ENCODE data around the gene METTL23. TPM values are rescaled to one million over a fixed set of nuclear protein-coding genes. Genes with fewer than 3 reads are reported as not detected.

METTL23 gene
- total and polyA plus RNA-seq, 8 donors, result 14.4 to 34.1 (median 21.8) TPM

- WGBS, 2 donors, result 92% methylated on average over 12 of the region's 12 CpGs
- H3K9me3 ChIP-seq, result no peaks in the 10 kb centered on the region
- no peak for DNase-seq
- H3K27me3 ChIP-seq, result no peaks in the 10 kb centered on the region
- TF ChIP-seq CTCF (IDR thresholded peaks at IDR 0.05), result no peak
- no peak overlapping the region for H3K27ac ChIP-seq
- H3K36me3 ChIP-seq, result peaks cover 0 to 24% (median 0%) of the 10 kb centered on the region in 3 donors
- H3K4me1 ChIP-seq, result no peaks in the 10 kb centered on the region
- intact Hi-C loops (cut with DNase I), result no loop called here
- ATAC-seq, result no peak
- no peak overlapping the region for H3K4me3 ChIP-seq
- no peak for FAIRE-seq
These were observed 54.7 kb downstream of the METTL23 start for GRCh38 chr17:76781056-76781982.

GRCh38 chr17:76783146-76783545, 56.5 kb downstream of the METTL23 start:
- Histone ChIP-seq H3K27me3 (no peaks in the 10 kb centered on the region), H3K36me3 (peaks cover 0 to 8% (median 0%) of the 10 kb centered on the region in 3 donors), H3K9me3 (no peaks in the 10 kb centered on the region), H3K4me3 (no peak overlapping the region), H3K27ac (no peak overlapping the region), H3K4me1 (no peaks in the 10 kb centered on the region)
- intact Hi-C loops (cut with DNase I), result no loop called here
- WGBS, 2 donors, result 79% methylated on average over 5 of the region's 5 CpGs
- TF ChIP-seq CTCF (IDR thresholded peaks at IDR 0.05), result no peak
- no peak for DNase-seq
- FAIRE-seq, result no peak
- ATAC-seq, result no peak

Small RNA genes lying within 50 kb of the gene (microRNA-seq; reads per million reads assigned to microRNA genes)
- 0 to 0.39 reads per million in 2 donors for gene MIR636

Other genes starting within 250 kb of the METTL23 start
- 10 to 100 TPM; 19.0 to 50.1 (median 22.4) TPM for gene RHBDF2, start 225.4 kb upstream of the METTL23 start, total RNA-seq
- gene RHBDF2, start 225.4 kb upstream of the METTL23 start, polyA plus RNA-seq, result 10 to 100 TPM; 18.0 to 41.8 TPM
- 10 to 100 TPM in 1 of 6 donors, 1 to 10 TPM in 5; 2.6 to 15.7 (median 6.5) TPM for gene CYGB, start 189.1 kb upstream of the METTL23 start, total RNA-seq
- 10 to 100 TPM in 1 of 2 donors, 1 to 10 TPM in 1; 9.8 to 10.3 TPM for gene CYGB, start 189.1 kb upstream of the METTL23 start, polyA plus RNA-seq
- 1 to 10 TPM in 2 of 6 donors, under 1 TPM in 4; 0.55 to 3.0 (median 0.84) TPM for gene PRCD, start 186.8 kb upstream of the METTL23 start, total RNA-seq
- gene PRCD, start 186.8 kb upstream of the METTL23 start, polyA plus RNA-seq, result 1 to 10 TPM; 5.2 to 7.3 TPM
- 10 to 100 TPM in 1 of 6 donors, 1 to 10 TPM in 5; 5.0 to 11.4 (median 5.9) TPM for gene ST6GALNAC2, start 141.0 kb upstream of the METTL23 start, total RNA-seq
- 10 to 100 TPM in 1 of 2 donors, 1 to 10 TPM in 1; 8.1 to 15.0 TPM for gene ST6GALNAC2, start 141.0 kb upstream of the METTL23 start, polyA plus RNA-seq
- 1 to 10 TPM in 3 of 6 donors, under 1 TPM in 3; 0.35 to 4.9 (median 1.3) TPM for gene ST6GALNAC1, start 83.1 kb upstream of the METTL23 start, total RNA-seq
- gene ST6GALNAC1, start 83.1 kb upstream of the METTL23 start, polyA plus RNA-seq, result 1 to 10 TPM in 1 of 2 donors, under 1 TPM in 1; 0.34 to 1.5 TPM
- 100 to 1,000 TPM in 1 of 6 donors, 10 to 100 TPM in 5; 32.0 to 102 (median 43.7) TPM for gene MXRA7, start 15.9 kb upstream of the METTL23 start, total RNA-seq
- 100 to 1,000 TPM in 1 of 2 donors, 10 to 100 TPM in 1; 38.9 to 137 TPM for gene MXRA7, start 15.9 kb upstream of the METTL23 start, polyA plus RNA-seq
- 10 to 100 TPM; 12.4 to 18.2 (median 15.1) TPM for gene JMJD6, start 233 bp upstream of the METTL23 start, total RNA-seq
- gene JMJD6, start 233 bp upstream of the METTL23 start, polyA plus RNA-seq, result 10 to 100 TPM; 30.3 to 54.0 TPM
- 10 to 100 TPM; 41.6 to 87.0 (median 62.1) TPM for gene SRSF2, start 10.5 kb downstream of the METTL23 start, total RNA-seq
- gene SRSF2, start 10.5 kb downstream of the METTL23 start, polyA plus RNA-seq, result 100 to 1,000 TPM in 1 of 2 donors, 10 to 100 TPM in 1; 74.5 to 144 TPM
- gene MFSD11, start 11.3 kb downstream of the METTL23 start, total RNA-seq, result 10 to 100 TPM in 3 of 6 donors, 1 to 10 TPM in 3; 8.3 to 14.6 (median 10.1) TPM
- gene MFSD11, start 11.3 kb downstream of the METTL23 start, polyA plus RNA-seq, result 10 to 100 TPM in 1 of 2 donors, 1 to 10 TPM in 1; 5.9 to 13.4 TPM
- gene MGAT5B, start 141.6 kb downstream of the METTL23 start, total RNA-seq, result under 1 TPM in 5 of 6 donors, not detected in 1; 0.21 to 0.38 (median 0.25) TPM
- gene MGAT5B, start 141.6 kb downstream of the METTL23 start, polyA plus RNA-seq, result 1 to 10 TPM in 1 of 2 donors, under 1 TPM in 1; 0.23 to 1.2 TPM

Measured in pancreas (tissue), 10 donors.